GM19043 (cell line): ENCODE results near the gene E4F1.
"Not testable (repeated sequence)": the region's sequence is repeated elsewhere in the genome, so short reads cannot be mapped to it uniquely, and the experiment has no call there.

Source experiments
- ATAC-seq: cut with Tn5 transposase; IDR thresholded peaks from one replicate; pipeline ENCODE4 v1.9.1; 2021; ENCODE audit warnings: low read depth; ENCODE audit not compliant: unreplicated experiment

Gene E4F1

DNA sequence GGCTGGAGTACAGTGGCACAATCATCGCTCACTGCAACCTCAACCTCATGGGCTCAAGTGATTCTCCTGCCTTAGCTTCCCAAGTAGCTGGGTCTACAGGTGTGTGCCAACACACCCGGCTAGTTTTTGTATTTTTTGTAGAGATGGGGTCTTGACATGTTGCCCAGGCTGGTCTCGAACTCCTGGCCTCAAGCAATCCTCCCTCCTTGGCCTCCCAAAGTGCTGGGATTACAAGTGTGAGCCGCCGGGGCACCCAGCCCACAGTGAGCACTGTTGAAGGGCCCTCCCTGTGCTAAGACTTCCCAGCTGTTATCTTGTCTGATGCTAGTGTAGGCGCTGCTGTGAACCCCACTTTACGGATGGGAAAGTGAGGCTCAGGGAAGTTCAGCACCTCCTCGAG lies 35.0 kb upstream of the E4F1 start:
- ATAC-seq = no peak

DNA sequence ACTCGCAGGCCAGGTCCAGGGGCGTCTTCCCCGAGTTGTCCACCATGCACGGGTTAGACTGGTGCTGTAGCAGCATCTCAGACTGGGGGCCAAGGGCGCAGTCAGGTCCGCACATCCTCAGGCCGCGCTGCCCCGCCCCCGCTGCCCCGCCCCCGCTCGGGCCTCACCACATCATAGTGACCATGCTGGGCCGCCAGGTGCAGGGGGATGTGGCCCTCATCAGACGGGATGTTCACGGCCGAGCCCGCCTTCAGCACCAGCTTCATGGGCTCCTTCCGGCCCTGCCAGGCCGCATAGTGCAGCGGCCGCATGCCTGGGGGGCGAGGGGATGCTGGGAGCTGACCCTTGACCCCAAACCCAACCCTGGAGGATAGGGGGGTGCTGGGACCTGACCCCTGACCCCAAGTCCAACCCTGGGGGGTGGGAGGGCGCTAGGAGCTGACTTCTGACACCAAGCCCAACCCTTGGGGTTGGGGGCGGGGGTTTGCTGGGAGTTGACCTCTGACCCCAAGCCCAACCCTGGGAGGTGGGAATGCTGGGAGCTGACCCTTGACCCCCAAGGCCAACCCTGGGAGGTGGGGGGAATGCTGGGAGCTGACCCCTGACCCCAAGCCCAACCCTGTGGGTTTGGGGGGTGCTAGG lies 34.0 kb upstream of the E4F1 start:
- ATAC-seq = no peak

DNA sequence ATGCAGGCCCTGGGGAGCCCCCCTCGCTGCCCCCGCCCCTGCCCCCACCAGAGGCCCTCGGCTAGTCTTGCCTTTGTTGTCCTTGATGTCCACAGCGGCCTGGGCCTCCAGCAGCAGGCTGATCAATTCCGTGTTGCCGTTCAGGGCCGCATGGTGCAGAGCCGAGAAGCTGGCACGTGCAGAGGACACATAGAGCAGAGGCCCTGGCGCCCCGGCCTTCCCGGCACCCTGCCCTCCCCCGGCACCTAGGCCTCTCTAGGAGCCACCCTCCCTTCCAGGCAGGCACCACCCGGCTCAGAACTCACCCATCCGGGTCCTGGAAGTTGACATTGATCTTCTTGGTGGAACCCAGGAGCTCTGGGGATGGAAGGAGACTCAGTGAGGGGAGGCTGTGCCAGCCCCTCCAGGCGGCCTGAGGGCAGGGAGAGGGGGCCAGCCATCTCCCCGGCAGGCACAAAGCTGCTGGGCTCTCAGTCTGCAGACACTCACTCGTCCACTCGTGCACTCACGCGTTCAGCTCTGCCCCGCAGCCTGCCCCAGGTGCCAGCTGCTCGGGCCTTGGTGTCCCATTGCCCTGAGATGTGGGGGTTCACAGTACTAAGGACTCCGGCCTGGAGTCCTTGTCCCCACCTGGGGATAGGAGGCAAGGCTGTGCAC lies 33.3 kb upstream of the E4F1 start:
- no peak for ATAC-seq

- no peak for ATAC-seq
Measured at GRCh38 chr16:2190659-2191445, 32.5 kb upstream of the E4F1 start.

- no peak for ATAC-seq
Measured at GRCh38 chr16:2191446-2191706, 32.0 kb upstream of the E4F1 start.

GRCh38 chr16:2194166-2194834 lies 29.1 kb upstream of the E4F1 start:
- ATAC-seq = no peak

DNA sequence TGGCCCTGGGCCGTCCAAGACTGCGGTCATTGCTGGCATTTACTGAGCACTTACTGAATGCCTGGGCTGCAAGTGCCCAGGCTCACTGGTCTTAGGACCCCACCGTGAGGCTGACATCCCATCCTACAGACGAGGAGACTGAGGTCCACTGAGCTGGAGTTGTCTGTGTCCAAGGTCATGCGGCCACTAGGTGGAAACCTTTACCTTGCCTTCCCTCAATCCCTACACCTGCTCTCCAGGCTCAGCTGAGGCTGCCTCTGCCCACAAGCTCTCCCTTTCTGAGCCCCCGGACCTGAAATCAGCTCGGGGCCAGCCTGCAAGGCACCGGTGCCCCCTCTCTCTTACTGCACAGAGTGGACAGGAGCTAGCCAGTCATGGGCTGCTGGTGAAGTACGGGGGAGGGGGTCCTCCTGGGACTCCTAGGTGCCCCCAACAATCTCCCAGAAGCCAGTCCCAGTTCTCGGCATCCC lies 28.5 kb upstream of the E4F1 start:
- ATAC-seq = no peak

DNA sequence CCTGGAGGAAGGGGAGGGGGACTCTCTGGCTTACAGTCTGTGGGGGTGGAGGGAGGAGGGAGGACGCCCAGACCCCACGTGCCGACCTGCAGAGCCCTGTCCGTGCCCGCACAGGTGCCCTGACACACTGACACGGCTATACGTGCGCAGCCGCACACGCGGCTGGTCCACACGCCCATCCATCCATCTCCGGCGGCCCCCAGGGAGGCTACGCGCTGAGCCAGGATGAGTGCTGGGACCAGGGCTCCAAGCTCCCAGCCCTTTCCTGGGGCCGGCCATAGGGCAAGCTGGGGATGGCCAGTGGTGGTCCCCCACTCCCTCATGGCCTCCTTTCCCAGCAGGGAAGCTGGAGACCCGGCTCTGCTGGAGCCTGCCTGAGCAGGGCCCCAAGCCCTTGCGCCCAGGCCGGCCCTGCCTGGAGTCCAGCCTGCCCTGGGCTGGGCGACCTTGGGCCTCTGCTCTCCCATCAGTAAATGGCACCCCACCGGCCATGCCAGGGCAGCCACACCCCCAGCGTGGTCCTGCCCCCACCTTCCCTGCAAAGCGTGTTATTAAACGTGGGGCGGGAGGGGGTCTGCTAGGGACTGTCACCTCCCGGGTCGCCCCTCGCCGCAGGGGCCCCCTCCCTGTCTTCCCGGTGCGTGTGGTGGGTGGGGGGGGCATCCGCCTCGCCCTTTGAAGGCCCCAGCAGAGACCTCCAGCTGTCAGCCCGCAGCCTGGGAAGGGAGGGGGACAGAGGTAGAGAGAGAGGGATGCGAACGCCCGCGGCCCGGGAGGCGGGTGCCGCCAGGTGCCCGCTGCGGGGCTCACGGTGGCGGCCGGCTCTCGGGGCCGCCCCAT lies 27.8 kb upstream of the E4F1 start:
- no peak for ATAC-seq

DNA sequence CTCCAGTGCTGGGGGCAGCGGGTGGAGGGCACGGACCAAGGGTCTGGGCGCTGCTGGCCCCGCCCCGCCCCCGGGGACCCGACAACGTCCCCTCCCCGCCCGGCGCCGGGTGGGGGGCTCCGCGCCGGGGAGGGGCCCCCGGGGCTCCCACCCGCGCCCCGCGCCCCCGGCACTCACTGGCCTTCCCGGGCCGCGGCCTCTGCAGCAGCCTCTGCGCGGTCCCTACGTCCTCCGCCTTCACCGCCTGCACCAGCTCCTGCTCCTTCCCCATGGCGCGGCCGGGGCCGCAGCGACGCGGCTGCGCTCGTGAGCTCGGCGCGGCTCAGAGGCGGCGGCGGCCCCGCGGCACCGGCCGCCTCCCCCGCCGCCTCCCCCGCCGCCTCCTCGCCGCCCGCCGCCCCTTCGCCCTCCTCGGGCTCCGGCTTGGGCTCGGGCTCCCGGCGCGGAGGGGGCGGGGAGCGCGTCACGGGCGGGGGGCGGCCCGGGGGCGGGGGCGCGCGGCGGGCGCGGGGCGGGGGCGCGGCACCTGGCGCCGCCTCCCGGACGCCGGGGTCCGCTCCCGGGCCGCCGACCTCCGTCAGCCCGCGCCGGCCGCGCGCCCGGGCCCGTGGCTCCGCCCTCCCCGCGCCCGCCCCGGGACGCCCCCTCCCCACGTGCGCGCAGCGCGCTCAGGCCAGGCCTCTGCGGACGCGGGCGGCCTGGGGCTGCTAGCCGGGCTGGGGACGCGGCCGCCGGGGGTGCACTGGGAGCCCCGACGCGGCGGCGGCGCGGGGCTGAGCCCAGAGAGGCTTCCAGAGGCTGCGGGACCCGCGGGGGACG lies 27.0 kb upstream of the E4F1 start, which contains the start of gene CASKIN1:
CASKIN1 (minus strand) TSS at position 444 of the 819 bp plus-strand sequence; CDS start at position 271, 173 bp downstream.
- ATAC-seq = no peak

GRCh38 chr16:2196981-2197511 lies 26.3 kb upstream of the E4F1 start:
- no peak for ATAC-seq

GRCh38 chr16:2197765-2198164 lies 25.6 kb upstream of the E4F1 start:
- ATAC-seq = no peak

- ATAC-seq = no peak
Measured at GRCh38 chr16:2198283-2198682, 25.1 kb upstream of the E4F1 start.

DNA sequence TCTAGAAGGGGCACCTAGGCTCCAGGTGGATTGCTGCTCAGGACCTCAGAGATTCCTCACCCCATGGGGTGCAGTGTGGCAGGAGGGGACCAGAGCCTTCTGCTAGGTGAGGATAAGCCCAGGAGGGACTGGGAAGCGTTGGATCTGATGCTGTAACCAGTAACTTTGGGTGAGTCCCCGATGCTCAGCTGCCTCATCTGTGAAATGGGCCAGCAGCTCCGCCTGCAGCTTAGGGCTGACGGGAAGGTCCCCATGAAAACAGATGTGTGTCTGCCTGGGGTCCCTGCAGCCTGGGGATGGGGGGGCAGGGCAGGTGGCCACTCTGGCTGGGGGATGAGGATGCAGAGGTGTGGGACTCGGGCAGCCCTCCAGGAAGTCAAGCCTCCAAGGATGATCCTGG lies 24.3 kb upstream of the E4F1 start:
- no peak for ATAC-seq

DNA sequence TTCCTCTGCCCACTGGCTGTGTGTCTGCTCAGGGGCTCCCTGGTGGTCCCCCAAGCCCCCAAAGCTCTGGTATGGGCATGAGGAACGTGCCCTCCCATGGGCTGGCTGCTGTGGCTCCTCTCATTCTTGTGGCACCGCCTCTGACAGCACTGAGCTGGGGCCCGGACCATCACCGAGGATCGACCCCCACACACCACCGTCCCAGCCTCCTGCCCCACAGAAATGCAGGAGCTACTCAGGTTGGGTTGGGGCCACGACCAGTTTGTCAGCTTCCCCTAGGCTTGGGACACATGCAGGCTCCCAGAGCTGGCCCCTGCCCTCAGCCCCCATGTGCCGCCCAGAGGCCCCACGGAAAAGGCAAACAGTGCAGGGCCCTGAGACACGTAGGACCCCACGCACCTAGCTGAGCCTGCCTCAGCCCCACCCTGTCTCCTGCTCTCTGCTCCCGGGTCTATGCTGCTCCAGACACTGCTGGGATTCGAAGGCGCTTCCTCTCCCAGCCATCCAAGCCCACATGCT lies 23.7 kb upstream of the E4F1 start:
- no peak for ATAC-seq

GRCh38 chr16:2200313-2200712 lies 23.1 kb upstream of the E4F1 start:
- no peak for ATAC-seq

GRCh38 chr16:2203119-2203688 lies 20.2 kb upstream of the E4F1 start:
- not testable (repeated sequence) for ATAC-seq

DNA sequence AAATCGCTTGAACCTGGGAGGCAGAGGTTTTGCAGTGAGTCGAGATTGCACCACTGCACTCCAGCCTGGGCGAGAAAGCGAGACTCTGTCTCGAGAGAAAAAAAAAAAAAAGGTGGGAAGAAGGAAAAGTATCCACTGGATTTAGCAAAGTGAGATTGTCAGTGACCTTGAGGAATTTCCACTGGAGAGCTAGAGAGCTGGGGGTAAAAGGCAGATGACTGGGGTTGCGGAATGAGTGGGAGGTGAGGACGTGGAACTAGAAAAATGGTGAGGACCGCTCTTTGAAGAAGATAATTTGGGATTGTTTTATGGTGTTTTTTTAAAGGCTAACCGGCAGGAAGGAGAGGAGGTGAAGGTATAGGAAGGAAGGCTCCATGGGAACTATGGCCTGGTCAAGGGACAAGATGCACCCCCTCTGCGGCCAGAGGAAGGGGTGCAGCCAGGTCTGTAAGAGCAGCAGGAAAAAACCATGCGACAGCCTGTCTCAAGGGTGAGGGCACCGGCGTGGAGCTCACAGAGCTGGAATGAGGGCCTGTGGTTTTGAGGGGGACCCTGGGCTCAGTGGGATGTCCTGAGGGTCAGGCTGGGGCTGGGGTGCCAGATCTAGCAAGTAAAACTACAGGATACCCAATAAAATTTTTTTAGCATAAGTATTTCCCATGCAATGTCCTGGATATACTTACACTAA lies 18.8 kb upstream of the E4F1 start:
- ATAC-seq = no peak
